ENCODE results near the gene NANOG. TPM values are rescaled to one million over a fixed set of nuclear protein-coding genes. Genes with fewer than 3 reads are reported as not detected.

Gene NANOG
- polyA plus RNA-seq, 1 donor from 2014 or later = not detected

DNA sequence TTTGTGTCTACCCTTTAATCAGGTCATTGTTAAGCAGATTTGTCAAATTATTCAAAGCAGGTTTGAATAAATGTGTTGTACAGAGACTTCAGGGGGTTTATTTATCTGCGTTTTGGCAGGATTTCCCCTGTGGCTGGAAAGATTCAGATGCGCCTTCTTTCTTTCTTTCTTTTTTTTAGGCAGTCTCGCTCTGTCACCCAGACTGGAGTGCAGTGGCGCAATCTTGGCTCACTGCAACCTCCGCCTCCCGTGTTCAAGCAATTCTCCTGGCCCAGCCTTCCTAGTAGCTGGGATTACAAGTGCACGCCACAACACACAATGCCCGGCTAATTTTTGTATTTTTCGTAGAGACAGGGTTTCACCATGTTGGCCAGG lies 30.4 kb upstream of the NANOG start:
- Histone ChIP-seq H3K27ac (ENCODE audit: low read length) (no peak overlapping the region), H3K9ac (ENCODE audit: low read length) (no peak overlapping the region)
- no peak for TF ChIP-seq EP300 (conservative IDR thresholded peaks at IDR 0.05; ENCODE audit: poor library complexity, severe bottlenecking)
- no peak for TF ChIP-seq SMC3 (conservative IDR thresholded peaks at IDR 0.05; ENCODE audit: poor library complexity)
- TF ChIP-seq, protein P1, sequence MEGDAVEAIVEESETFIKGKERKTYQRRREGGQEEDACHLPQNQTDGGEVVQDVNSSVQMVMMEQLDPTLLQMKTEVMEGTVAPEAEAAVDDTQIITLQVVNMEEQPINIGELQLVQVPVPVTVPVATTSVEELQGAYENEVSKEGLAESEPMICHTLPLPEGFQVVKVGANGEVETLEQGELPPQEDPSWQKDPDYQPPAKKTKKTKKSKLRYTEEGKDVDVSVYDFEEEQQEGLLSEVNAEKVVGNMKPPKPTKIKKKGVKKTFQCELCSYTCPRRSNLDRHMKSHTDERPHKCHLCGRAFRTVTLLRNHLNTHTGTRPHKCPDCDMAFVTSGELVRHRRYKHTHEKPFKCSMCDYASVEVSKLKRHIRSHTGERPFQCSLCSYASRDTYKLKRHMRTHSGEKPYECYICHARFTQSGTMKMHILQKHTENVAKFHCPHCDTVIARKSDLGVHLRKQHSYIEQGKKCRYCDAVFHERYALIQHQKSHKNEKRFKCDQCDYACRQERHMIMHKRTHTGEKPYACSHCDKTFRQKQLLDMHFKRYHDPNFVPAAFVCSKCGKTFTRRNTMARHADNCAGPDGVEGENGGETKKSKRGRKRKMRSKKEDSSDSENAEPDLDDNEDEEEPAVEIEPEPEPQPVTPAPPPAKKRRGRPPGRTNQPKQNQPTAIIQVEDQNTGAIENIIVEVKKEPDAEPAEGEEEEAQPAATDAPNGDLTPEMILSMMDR (IDR thresholded peaks at IDR 0.05; ENCODE audit: poor library complexity, severe bottlenecking) = no peak
- TF ChIP-seq EZH2 (IDR thresholded peaks at IDR 0.05; ENCODE audit: borderline replicate concordance, insufficient read depth, low read length, poor library complexity, severe bottlenecking) = no peak
- TF ChIP-seq MXI1 (conservative IDR thresholded peaks at IDR 0.05; ENCODE audit: poor library complexity, severe bottlenecking) = no peak
- no peak for TF ChIP-seq TAF1 (IDR thresholded peaks at IDR 0.05; ENCODE audit: low read depth)
- TF ChIP-seq POLR2AphosphoS5 (IDR thresholded peaks at IDR 0.05) = no peak
- no peak for TF ChIP-seq RAD21 (conservative IDR thresholded peaks at IDR 0.05)
- TF ChIP-seq, protein P2, sequence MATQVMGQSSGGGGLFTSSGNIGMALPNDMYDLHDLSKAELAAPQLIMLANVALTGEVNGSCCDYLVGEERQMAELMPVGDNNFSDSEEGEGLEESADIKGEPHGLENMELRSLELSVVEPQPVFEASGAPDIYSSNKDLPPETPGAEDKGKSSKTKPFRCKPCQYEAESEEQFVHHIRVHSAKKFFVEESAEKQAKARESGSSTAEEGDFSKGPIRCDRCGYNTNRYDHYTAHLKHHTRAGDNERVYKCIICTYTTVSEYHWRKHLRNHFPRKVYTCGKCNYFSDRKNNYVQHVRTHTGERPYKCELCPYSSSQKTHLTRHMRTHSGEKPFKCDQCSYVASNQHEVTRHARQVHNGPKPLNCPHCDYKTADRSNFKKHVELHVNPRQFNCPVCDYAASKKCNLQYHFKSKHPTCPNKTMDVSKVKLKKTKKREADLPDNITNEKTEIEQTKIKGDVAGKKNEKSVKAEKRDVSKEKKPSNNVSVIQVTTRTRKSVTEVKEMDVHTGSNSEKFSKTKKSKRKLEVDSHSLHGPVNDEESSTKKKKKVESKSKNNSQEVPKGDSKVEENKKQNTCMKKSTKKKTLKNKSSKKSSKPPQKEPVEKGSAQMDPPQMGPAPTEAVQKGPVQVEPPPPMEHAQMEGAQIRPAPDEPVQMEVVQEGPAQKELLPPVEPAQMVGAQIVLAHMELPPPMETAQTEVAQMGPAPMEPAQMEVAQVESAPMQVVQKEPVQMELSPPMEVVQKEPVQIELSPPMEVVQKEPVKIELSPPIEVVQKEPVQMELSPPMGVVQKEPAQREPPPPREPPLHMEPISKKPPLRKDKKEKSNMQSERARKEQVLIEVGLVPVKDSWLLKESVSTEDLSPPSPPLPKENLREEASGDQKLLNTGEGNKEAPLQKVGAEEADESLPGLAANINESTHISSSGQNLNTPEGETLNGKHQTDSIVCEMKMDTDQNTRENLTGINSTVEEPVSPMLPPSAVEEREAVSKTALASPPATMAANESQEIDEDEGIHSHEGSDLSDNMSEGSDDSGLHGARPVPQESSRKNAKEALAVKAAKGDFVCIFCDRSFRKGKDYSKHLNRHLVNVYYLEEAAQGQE (IDR thresholded peaks at IDR 0.05; ENCODE audit: borderline replicate concordance) = no peak

DNA sequence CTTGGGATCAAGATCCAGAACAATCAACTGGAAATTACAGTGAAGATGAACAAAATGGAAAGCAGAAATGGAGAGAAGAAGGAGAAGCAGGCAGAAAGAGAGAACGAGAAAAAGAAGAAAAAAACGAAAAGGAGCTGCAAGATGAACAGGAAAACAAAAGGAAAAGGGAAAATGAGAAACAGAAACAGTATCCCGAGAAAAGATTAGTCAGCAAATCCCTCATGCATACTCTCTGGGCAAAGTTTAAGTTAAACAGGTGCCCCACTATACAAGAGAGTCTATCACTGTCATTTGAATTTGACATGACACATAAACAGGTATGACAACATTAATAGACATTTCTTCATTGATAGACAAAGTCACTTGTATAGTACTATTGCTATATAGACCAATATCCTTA lies 19.2 kb upstream of the NANOG start:
- H3K4me2 ChIP-seq (ENCODE audit: low read length) = no peak overlapping the region
- H3K27ac ChIP-seq (ENCODE audit: low read length) = no peak overlapping the region
- H3K4me3 ChIP-seq (ENCODE audit: low read length) = no peak overlapping the region
- H3K27me3 ChIP-seq (ENCODE audit: insufficient read depth, low read depth, low read length) = no peaks in the 10 kb centered on the region
- H3K9ac ChIP-seq (ENCODE audit: low read length) = no peak overlapping the region
- H3K9me2 ChIP-seq (ENCODE audit: insufficient read depth, low read length) = no peaks in the 10 kb centered on the region
- TF ChIP-seq POLR2AphosphoS5 (IDR thresholded peaks at IDR 0.05) (no peak), SMC3 (conservative IDR thresholded peaks at IDR 0.05; ENCODE audit: poor library complexity) (no peak), RAD21 (conservative IDR thresholded peaks at IDR 0.05) (no peak), EP300 (conservative IDR thresholded peaks at IDR 0.05; ENCODE audit: poor library complexity, severe bottlenecking) (no peak), EZH2 (IDR thresholded peaks at IDR 0.05; ENCODE audit: borderline replicate concordance, insufficient read depth, low read length, poor library complexity, severe bottlenecking) (no peak), TAF1 (IDR thresholded peaks at IDR 0.05; ENCODE audit: low read depth) (no peak), MXI1 (conservative IDR thresholded peaks at IDR 0.05; ENCODE audit: poor library complexity, severe bottlenecking) (no peak)
- TF ChIP-seq, protein P1 (IDR thresholded peaks at IDR 0.05; ENCODE audit: poor library complexity, severe bottlenecking) = no peak
- TF ChIP-seq, protein P2 (IDR thresholded peaks at IDR 0.05; ENCODE audit: borderline replicate concordance) = no peak
- no peaks in the 10 kb centered on the region for H3K79me2 ChIP-seq (replicated peaks; ENCODE audit: insufficient read depth, low read length)
- no peaks in the 10 kb centered on the region for H4K20me1 ChIP-seq (ENCODE audit: insufficient read depth)
- H3K36me3 ChIP-seq (ENCODE audit: insufficient read depth, low read length) = no peaks in the 10 kb centered on the region
- H3F3A ChIP-seq (ENCODE audit: insufficient read depth, low read length, poor library complexity, severe bottlenecking) = no peaks in the 10 kb centered on the region
- H2AFZ ChIP-seq (ENCODE audit: low read depth, low read length) = no peak overlapping the region
- no peaks in the 10 kb centered on the region for H3K9me3 ChIP-seq (ENCODE audit: low read length)

More for the DNA sequence above, 30.4 kb upstream of the NANOG start:
- no peaks in the 10 kb centered on the region for H3K79me2 ChIP-seq (replicated peaks; ENCODE audit: insufficient read depth, low read length)
- no peak overlapping the region for H2AFZ ChIP-seq (ENCODE audit: low read depth, low read length)
- no peak overlapping the region for H3K4me2 ChIP-seq (ENCODE audit: low read length)
- no peaks in the 10 kb centered on the region for H3F3A ChIP-seq (ENCODE audit: insufficient read depth, low read length, poor library complexity, severe bottlenecking)
- H3K27me3 ChIP-seq (ENCODE audit: insufficient read depth, low read depth, low read length) = no peaks in the 10 kb centered on the region
- H4K20me1 ChIP-seq (ENCODE audit: insufficient read depth) = no peaks in the 10 kb centered on the region
- no peaks in the 10 kb centered on the region for H3K9me3 ChIP-seq (ENCODE audit: low read length)
- H3K9me2 ChIP-seq (ENCODE audit: insufficient read depth, low read length) = no peaks in the 10 kb centered on the region
- no peak overlapping the region for H3K4me3 ChIP-seq (ENCODE audit: low read length)
- no peaks in the 10 kb centered on the region for H3K36me3 ChIP-seq (ENCODE audit: insufficient read depth, low read length)

Measured in neural cell (in vitro differentiated cells).